Stomach (tissue), 4 donors: Measurements from ENCODE around the gene TYROBP.

Experiments
- CTCF ChIP-seq, 7 experiments: fragments of 450-650 bp in 4 of 7; fragments of 200-600 bp in 3 of 7; sonication (generic) in 3 of 7; IDR thresholded peaks; one replicate each; pipeline ENCODE4 v1.5.1; 2016 to 2019; ENCODE audit warnings: antibody characterized with exemption in 7 of 7, control low read depth in 2 of 7, mild to moderate bottlenecking in 1 of 7
- EP300 ChIP-seq: sonication (generic); formaldehyde crosslinking; IDR thresholded peaks from one replicate; pipeline ENCODE4 v1.6.1; 2017; ENCODE audit warnings: antibody characterized with exemption
- POLR2A ChIP-seq, 4 donors: fragments of 450-650 bp; IDR thresholded peaks; one replicate each; pipeline ENCODE4 v1.6.1; 2016; ENCODE audit warnings: antibody characterized with exemption in 4 of 4, control low read depth in 2 of 4, mild to moderate bottlenecking in 1 of 4, moderate library complexity in 1 of 4
- POLR2AphosphoS5 ChIP-seq, 3 donors: sonication (generic); formaldehyde crosslinking; IDR thresholded peaks; one replicate each; pipeline ENCODE4 v1.6.1; 2016; ENCODE audit warnings: antibody characterized with exemption in 3 of 3

- no peak for TF ChIP-seq CTCF (IDR thresholded peaks at IDR 0.05)
- TF ChIP-seq POLR2A (IDR thresholded peaks at IDR 0.05) = no peak
- TF ChIP-seq EP300 = no peak
- TF ChIP-seq POLR2AphosphoS5 (IDR thresholded peaks at IDR 0.05) = no peak
Observed at GRCh38 chr19:35901854-35902661, 6.0 kb downstream of the TYROBP start, which contains the start of gene HCST.
